BLaER1 treated with 17β-estradiol and CSF1 and Interleukin-3, amounts not matched to agents 10 nM and 100 nM (cell line): ENCODE results near the gene FLACC1.

Source experiments
- H3K27ac ChIP-seq, 11 experiments: shearing (Covaris generic); formaldehyde crosslinking; 2 replicates each; pipeline ENCODE4 v1.8.1; 2022
- H3K27me3 ChIP-seq, 11 experiments: shearing (Covaris generic); formaldehyde crosslinking; 2 replicates each; pipeline ENCODE4 v1.8.1; 2022
- H3K36me3 ChIP-seq, 11 experiments: shearing (Covaris generic); formaldehyde crosslinking; 2 replicates each; pipeline ENCODE4 v1.8.1; 2022
- H3K4me1 ChIP-seq, 10 experiments: shearing (Covaris generic); formaldehyde crosslinking; 2 replicates each; pipeline ENCODE4 v1.8.1; 2022
- H3K4me2 ChIP-seq, 11 experiments: shearing (Covaris generic); formaldehyde crosslinking; 2 replicates each; pipeline ENCODE4 v1.8.1; 2022
- H3K4me3 ChIP-seq, 10 experiments: shearing (Covaris generic); formaldehyde crosslinking; 2 replicates each; pipeline ENCODE4 v1.8.1; 2022
- H3K9ac ChIP-seq, 11 experiments: shearing (Covaris generic); formaldehyde crosslinking; 2 replicates each; pipeline ENCODE4 v1.8.1; 2022
- H3K9me3 ChIP-seq, 11 experiments: shearing (Covaris generic); formaldehyde crosslinking; replicated peaks in 1 of 11; 2 replicates each; pipeline ENCODE4 v1.8.1; 2022
- H4K20me1 ChIP-seq, 11 experiments: shearing (Covaris generic); formaldehyde crosslinking; 2 replicates each; pipeline ENCODE4 v1.8.1; 2022
- Cebpa-rat ChIP-seq, 11 experiments: shearing (Covaris generic); IDR thresholded peaks; 2 replicates each; pipeline ENCODE4 v1.8.1; 2022

FLACC1 gene

DNA sequence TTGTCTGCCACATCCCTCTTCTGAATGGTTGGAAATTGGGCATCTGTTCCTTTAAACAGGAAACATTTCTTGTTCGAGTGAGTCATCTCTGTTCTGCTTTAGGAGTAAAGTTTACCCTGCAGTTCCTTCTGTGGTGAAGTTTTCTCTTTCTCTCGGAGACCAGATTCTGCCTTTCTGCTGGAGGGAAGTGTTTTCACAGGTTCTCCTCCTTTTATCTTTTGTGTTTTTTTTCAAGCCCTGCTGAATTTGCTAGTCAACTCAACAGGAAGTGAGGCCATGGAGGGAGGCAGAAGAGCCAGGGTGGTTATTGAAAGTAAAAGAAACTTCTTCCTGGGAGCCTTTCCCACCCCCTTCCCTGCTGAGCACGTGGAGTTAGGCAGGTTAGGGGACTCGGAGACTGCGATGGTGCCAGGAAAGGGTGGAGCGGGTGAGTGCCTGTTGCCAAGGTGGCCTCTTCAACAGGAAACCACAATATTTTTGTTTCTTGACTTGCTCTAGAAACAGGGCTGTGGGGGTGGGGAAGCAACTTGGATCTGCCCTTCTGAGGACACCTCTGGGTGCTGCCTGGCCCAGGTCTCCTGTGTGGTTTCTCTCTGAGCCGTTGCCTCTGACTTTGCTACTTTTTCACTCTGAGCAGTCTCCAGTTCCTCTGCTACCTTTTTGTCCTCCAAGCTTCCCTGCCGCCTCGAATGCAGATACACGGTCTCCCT lies 99.0 kb downstream of the FLACC1 start:
- Histone ChIP-seq H3K27ac (peak overlapping the region; percentile 90 to 99 (median 97)), H3K9ac (peak overlapping the region; percentile 85 to 95 (median 88)), H4K20me1 (peaks cover 0 to 8% (median 0%) of the 10 kb centered on the region in 11 experiments; a peak in 4 of 22 replicates), H3K4me3 (peak overlapping the region; percentile 54 to 76 (median 65)), H3K36me3 (peaks cover 0 to 16% (median 0%) of the 10 kb centered on the region in 11 experiments; a peak in 4 of 22 replicates), H3K9me3 (no peaks in the 10 kb centered on the region), H3K4me1 (peaks cover 56 to 91% (median 77%) of the 10 kb centered on the region in 10 experiments), H3K4me2 (peak overlapping the region; percentile 80 to 98 (median 94)), H3K27me3 (no peaks in the 10 kb centered on the region)
- no peak for TF ChIP-seq Cebpa-rat (IDR thresholded peaks at IDR 0.05)

DNA sequence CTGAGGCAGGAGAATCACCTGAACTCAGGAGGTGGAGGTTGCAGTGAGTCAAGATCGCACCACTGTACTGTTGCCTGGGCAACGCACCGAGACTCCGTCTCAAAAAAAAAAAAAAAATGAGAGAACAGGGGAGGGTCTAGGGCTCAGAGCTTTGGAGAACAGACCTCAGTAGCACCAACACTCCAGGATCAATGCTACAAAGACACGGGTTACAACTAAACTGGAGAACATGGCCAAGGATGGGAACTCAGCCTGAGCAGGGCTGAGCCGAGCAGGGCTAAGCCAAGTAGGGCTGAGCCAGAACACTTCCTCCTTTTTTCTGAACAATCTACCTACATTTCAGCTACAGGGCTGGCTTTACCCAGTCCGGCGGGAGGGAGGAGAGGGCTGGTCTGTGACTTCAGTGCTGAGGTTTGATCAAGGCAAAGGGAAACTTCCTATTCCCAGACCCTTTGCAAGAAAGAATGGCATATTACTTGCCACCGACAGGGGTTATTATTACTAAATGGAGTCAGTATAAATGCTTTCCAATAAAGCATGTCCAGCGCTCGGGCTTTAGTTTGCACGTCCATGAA lies 99.7 kb downstream of the FLACC1 start:
- peak overlapping the region; percentile 80 to 98 (median 94) for H3K4me2 ChIP-seq
- no peaks in the 10 kb centered on the region for H3K27me3 ChIP-seq
- H3K27ac ChIP-seq, result peak overlapping the region; percentile 90 to 99 (median 97)
- H4K20me1 ChIP-seq, result 0 out of 22 replicates have a peak, but pooled peaks cover 0 to 1% (median 0%) of the 10 kb centered on the region in 11 experiments
- no peak for TF ChIP-seq Cebpa-rat (IDR thresholded peaks at IDR 0.05)
- peaks cover 0 to 16% (median 0%) of the 10 kb centered on the region in 11 experiments; a peak in 4 of 22 replicates for H3K36me3 ChIP-seq
- peak overlapping the region; percentile 85 to 95 (median 88) for H3K9ac ChIP-seq
- H3K9me3 ChIP-seq, result no peaks in the 10 kb centered on the region
- peak overlapping the region; percentile 54 to 76 (median 65) for H3K4me3 ChIP-seq
- peaks cover 56 to 91% (median 77%) of the 10 kb centered on the region in 10 experiments for H3K4me1 ChIP-seq

DNA sequence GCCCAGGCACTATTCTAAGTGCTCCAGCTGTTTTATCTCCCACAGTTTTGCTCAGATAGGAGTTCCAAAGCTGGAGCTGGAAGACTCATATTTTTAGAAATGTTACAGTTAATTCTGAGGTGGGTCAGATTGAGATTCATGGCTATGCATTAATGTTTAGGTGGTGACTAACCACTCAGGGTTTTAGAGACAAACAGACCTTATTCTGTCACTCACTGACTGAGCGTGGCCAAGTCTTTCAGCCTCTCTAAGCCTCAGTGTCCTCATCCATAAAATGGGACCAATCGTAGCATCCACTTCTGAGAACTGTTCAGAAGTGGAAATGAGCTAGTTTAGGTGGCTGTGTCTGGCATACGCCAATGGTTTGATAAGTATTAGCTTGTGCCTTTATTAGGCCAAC lies 101.1 kb downstream of the FLACC1 start:
- Histone ChIP-seq H3K9ac (no peak overlapping the region), H3K27ac (peak overlapping the region in 9 of 11 experiments; percentile 94 to 99 (median 98); a peak in 15 of 22 replicates), H3K9me3 (peaks cover 0 to 8% (median 0%) of the 10 kb centered on the region in 11 experiments; a peak in 1 of 22 replicates), H4K20me1 (no peaks in the 10 kb centered on the region), H3K27me3 (no peaks in the 10 kb centered on the region), H3K36me3 (peaks cover 0 to 18% (median 0%) of the 10 kb centered on the region in 11 experiments; a peak in 4 of 22 replicates), H3K4me1 (peaks cover 48 to 94% (median 73%) of the 10 kb centered on the region in 10 experiments), H3K4me2 (peak overlapping the region in 7 of 11 experiments; percentile 80 to 98 (median 95); a peak in 10 of 22 replicates), H3K4me3 (no peak overlapping the region)
- no peak for TF ChIP-seq Cebpa-rat (IDR thresholded peaks at IDR 0.05)

DNA sequence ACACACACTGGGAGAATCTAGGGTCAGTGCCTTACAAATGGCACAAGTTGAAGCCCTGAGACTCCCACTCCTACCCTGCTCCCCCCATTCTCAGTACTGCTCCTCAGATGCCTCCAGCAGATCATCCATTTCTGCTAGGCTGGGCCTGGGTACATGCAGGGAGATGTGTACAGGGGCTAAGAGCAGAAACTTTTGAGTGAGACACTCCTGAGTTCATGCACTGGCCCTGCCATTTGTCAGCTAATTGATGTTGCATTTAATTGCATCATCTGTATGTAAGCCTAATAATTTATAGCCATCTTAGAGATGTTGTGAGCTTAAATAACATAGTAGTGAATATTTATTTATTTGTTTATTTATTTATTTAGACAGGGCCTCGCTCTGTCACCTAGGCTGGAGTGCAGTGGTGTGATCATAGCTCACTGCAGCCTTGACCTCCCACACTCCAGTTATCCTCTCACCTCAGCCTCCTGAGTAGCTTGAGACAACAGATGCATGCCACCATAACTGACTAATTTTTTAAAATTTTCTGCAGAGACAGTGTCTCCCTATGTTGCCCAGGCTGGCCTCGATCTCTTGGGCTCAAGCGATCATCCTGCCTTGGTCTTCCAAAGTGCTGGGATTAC lies 101.6 kb downstream of the FLACC1 start:
- no peak overlapping the region for H3K9ac ChIP-seq

DNA sequence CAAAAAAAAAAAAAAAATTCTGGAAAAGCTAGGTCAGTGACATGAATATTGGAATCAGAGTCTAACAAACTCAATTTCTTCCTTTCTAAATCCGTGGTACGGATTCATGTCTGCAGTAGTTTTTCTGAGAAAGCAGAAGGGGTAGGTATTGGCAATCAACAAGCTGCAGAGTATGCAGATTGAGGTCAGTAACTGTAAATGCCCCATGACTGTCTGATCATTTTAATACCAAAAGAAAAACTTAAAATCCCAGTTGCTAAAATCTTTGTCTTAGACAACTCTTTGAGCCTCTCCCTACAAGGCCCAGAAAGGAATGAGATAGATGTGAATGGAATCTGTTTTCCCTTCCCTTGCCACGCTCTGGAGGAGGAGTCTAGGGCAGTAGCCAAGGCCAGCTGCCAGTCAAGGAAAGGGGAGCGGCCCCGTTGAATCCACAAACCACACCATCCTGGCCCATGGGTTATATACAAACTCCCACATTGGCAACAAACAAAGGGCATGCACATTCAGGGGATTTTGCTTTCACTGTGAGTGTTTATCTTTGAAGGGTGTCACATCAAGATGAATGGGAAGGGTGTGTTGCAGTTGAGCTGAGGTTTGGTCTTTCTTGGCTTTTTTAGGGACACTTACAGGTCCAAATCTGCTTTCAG lies 102.9 kb downstream of the FLACC1 start:
- TF ChIP-seq Cebpa-rat (IDR thresholded peaks at IDR 0.05), result no peak
- peaks cover 0 to 23% (median 8%) of the 10 kb centered on the region in 11 experiments; a peak in 9 of 22 replicates for H3K9me3 ChIP-seq
- peak overlapping the region in 6 of 11 experiments; percentile 6 to 99 (median 74); a peak in 10 of 22 replicates for H3K27ac ChIP-seq
- no peaks in the 10 kb centered on the region for H4K20me1 ChIP-seq
- H3K27me3 ChIP-seq, result no peaks in the 10 kb centered on the region
- no peak overlapping the region for H3K4me3 ChIP-seq
- H3K4me1 ChIP-seq, result peaks cover 29 to 85% (median 57%) of the 10 kb centered on the region in 10 experiments
- peaks cover 0 to 37% (median 11%) of the 10 kb centered on the region in 11 experiments; a peak in 8 of 22 replicates for H3K36me3 ChIP-seq
- H3K9ac ChIP-seq, result 0 out of 22 replicates have a peak overlapping the region, but pooled peaks of 1 of the 11 experiments have one; percentile 13
- peak overlapping the region in 8 of 11 experiments; percentile 7 to 53 (median 28); a peak in 11 of 22 replicates for H3K4me2 ChIP-seq

More for the DNA sequence above, 101.6 kb downstream of the FLACC1 start:
- no peaks in the 10 kb centered on the region for H4K20me1 ChIP-seq
- H3K9me3 ChIP-seq, result peaks cover 0 to 12% (median under 1%) of the 10 kb centered on the region in 11 experiments; a peak in 5 of 22 replicates
- H3K4me3 ChIP-seq, result no peak overlapping the region
- TF ChIP-seq Cebpa-rat (IDR thresholded peaks at IDR 0.05), result no peak
- H3K27ac ChIP-seq, result peak overlapping the region in 8 of 11 experiments; percentile 94 to 99 (median 98); a peak in 11 of 22 replicates
- H3K4me1 ChIP-seq, result peaks cover 42 to 93% (median 69%) of the 10 kb centered on the region in 10 experiments
- no peaks in the 10 kb centered on the region for H3K27me3 ChIP-seq
- peaks cover 0 to 24% (median under 1%) of the 10 kb centered on the region in 11 experiments; a peak in 6 of 22 replicates for H3K36me3 ChIP-seq
- H3K4me2 ChIP-seq, result peak overlapping the region in 2 of 11 experiments; percentile 13 to 28; a peak in 2 of 22 replicates

DNA sequence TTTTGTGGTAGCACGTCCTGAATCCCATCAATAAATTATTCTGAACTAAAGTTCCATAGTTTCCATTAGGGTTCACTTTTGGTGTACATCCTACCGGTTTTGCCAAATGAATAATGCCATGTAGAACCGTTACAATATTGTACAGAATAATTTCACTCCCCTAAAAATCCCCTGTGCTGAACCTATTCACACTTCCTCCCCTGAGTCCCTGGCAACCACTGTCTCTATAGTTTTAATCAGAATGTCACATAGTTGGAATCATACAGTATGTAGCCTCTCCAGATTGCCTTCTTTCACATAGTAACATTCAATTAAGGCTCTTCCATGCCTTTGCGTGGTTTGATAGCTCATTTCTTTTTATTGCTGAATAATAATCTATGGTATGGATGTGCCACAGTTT lies 106.4 kb downstream of the FLACC1 start:
- TF ChIP-seq Cebpa-rat (IDR thresholded peaks at IDR 0.05), result no peak
- H3K27me3 ChIP-seq, result no peaks in the 10 kb centered on the region
- no peaks in the 10 kb centered on the region for H4K20me1 ChIP-seq
- peaks cover 29 to 64% (median 44%) of the 10 kb centered on the region in 10 experiments for H3K4me1 ChIP-seq
- no peak overlapping the region for H3K9ac ChIP-seq
- peaks cover 0 to 27% (median 9%) of the 10 kb centered on the region in 11 experiments; a peak in 10 of 22 replicates for H3K9me3 ChIP-seq
- peaks cover 0 to 43% (median 14%) of the 10 kb centered on the region in 11 experiments; a peak in 9 of 22 replicates for H3K36me3 ChIP-seq
- H3K4me3 ChIP-seq, result no peak overlapping the region
- peak overlapping the region in 3 of 11 experiments; percentile 69 to 99 (median 98); a peak in 4 of 22 replicates for H3K27ac ChIP-seq
- H3K4me2 ChIP-seq, result no peak overlapping the region; a peak in 1 of 22 replicates

DNA sequence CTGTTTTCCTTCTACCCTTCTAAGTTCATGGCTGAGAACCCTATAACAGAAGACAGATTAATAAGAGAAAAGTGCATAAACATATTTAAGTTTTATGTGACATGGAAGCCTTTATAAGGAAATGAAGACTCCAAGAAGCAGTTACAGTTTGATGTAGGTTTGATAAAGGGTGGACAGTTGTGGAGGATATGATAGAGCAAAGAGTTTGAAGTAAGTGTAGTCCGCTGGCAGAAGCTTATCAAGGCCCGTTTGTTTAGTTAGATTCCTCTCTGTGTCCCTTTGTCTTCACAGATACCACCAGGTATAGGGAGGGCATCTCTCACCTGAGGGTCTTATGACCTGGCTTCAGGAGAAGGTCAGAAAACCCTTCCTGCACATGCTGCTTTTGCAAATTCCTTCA lies 107.3 kb downstream of the FLACC1 start:
- Histone ChIP-seq H3K9ac (no peak overlapping the region), H3K9me3 (peaks cover 0 to 27% (median 9%) of the 10 kb centered on the region in 11 experiments; a peak in 10 of 22 replicates), H3K4me1 (peaks cover 37 to 65% (median 52%) of the 10 kb centered on the region in 10 experiments), H3K27me3 (no peaks in the 10 kb centered on the region), H3K4me3 (no peak overlapping the region), H3K4me2 (no peak overlapping the region), H3K36me3 (peaks cover 0 to 43% (median 14%) of the 10 kb centered on the region in 11 experiments; a peak in 10 of 22 replicates), H3K27ac (peak overlapping the region in 2 of 11 experiments; percentile 8 to 98; a peak in 1 of 22 replicates), H4K20me1 (no peaks in the 10 kb centered on the region)
- no peak for TF ChIP-seq Cebpa-rat (IDR thresholded peaks at IDR 0.05)
